RWPE2 (cell line): Measurements from ENCODE around the gene APOA1.

Experiments
- ATAC-seq: fragments of 200-7000 bp; cut with Tn5 transposase; 3 replicates; pipeline ENCODE4 v1.9.1; 2021; ENCODE audit warnings: low read depth
- DNase-seq: peaks from one replicate; pipeline ENCODE4 v3.0.0-alpha.2; 2020; ENCODE audit warnings: low spot score
- H3K27ac ChIP-seq: fragments of 450-650 bp; 2 replicates; pipeline ENCODE4 v1.5.1; 2017; ENCODE audit warnings: mild to moderate bottlenecking; ENCODE audit not compliant: poor library complexity, severe bottlenecking
- H3K27me3 ChIP-seq: fragments of 250-450 bp; sonication (Bioruptor Pico); 2 replicates; pipeline ENCODE4 v1.5.1; 2021; ENCODE audit warnings: mild to moderate bottlenecking, moderate library complexity; ENCODE audit not compliant: insufficient read depth, poor library complexity, severe bottlenecking
- H3K36me3 ChIP-seq: fragments of 250-450 bp; sonication (Bioruptor Pico); 2 replicates; pipeline ENCODE4 v1.5.1; 2020; ENCODE audit warnings: low read depth, mild to moderate bottlenecking, moderate library complexity
- H3K4me1 ChIP-seq: fragments of 250-450 bp; sonication (Bioruptor Pico); 2 replicates; pipeline ENCODE4 v1.5.1; 2021; ENCODE audit warnings: mild to moderate bottlenecking, moderate library complexity; ENCODE audit not compliant: insufficient read depth, poor library complexity, severe bottlenecking
- H3K4me3 ChIP-seq: fragments of 250-450 bp; sonication (Bioruptor Pico); 2 replicates; pipeline ENCODE4 v1.5.1; 2021; ENCODE audit warnings: mild to moderate bottlenecking, moderate library complexity; ENCODE audit not compliant: severe bottlenecking
- H3K9me3 ChIP-seq: fragments of 250-450 bp; sonication (Bioruptor Pico); 2 replicates; pipeline ENCODE4 v1.5.1; 2021; ENCODE audit warnings: mild to moderate bottlenecking, moderate library complexity; ENCODE audit not compliant: severe bottlenecking
- CTCF ChIP-seq: fragments of 450-650 bp; IDR thresholded peaks from one replicate; pipeline ENCODE4 v1.5.1; 2017; ENCODE audit warnings: mild to moderate bottlenecking, moderate library complexity; ENCODE audit not compliant: poor library complexity, severe bottlenecking

APOA1 gene

GRCh38 chr11:116879800-116880625 lies 42.6 kb upstream of the APOA1 start:
- Histone ChIP-seq H3K4me3 (no peak overlapping the region), H3K27ac (no peak overlapping the region), H3K4me1 (no peaks in the 10 kb centered on the region), H3K9me3 (no peaks in the 10 kb centered on the region), H3K36me3 (no peaks in the 10 kb centered on the region), H3K27me3 (no peaks in the 10 kb centered on the region)
- TF ChIP-seq CTCF: peak; percentile 84
- ATAC-seq (peak; percentile 88), DNase-seq (no peak)

GRCh38 chr11:116876656-116877055 lies 39.2 kb upstream of the APOA1 start:
- DNase-seq (no peak), ATAC-seq (no peak)
- H3K36me3 ChIP-seq: peaks cover 7% of the 10 kb centered on the region
- no peak for TF ChIP-seq CTCF
- no peaks in the 10 kb centered on the region for H3K27me3 ChIP-seq
- no peak overlapping the region for H3K4me3 ChIP-seq
- H3K4me1 ChIP-seq: peaks cover 3% of the 10 kb centered on the region
- no peaks in the 10 kb centered on the region for H3K9me3 ChIP-seq
- no peak overlapping the region for H3K27ac ChIP-seq

GRCh38 chr11:116875194-116875593 lies 37.8 kb upstream of the APOA1 start:
- peaks cover 14% of the 10 kb centered on the region for H3K36me3 ChIP-seq
- peaks cover 14% of the 10 kb centered on the region for H3K4me1 ChIP-seq
- H3K4me3 ChIP-seq: no peak overlapping the region
- H3K9me3 ChIP-seq: no peaks in the 10 kb centered on the region
- H3K27me3 ChIP-seq: no peaks in the 10 kb centered on the region
- ATAC-seq (no peak), DNase-seq (no peak)
- no peak overlapping the region for H3K27ac ChIP-seq
- TF ChIP-seq CTCF: no peak

GRCh38 chr11:116874251-116874650 lies 36.8 kb upstream of the APOA1 start:
- DNase-seq (no peak), ATAC-seq (0 out of 3 replicates have a peak, but pooled peaks have one; percentile 24)
- Histone ChIP-seq H3K4me1 (peaks cover 14% of the 10 kb centered on the region), H3K9me3 (no peaks in the 10 kb centered on the region), H3K4me3 (no peak overlapping the region), H3K27me3 (no peaks in the 10 kb centered on the region), H3K36me3 (peaks cover 23% of the 10 kb centered on the region), H3K27ac (no peak overlapping the region)
- no peak for TF ChIP-seq CTCF

- H3K4me1 ChIP-seq: peaks cover 14% of the 10 kb centered on the region
- DNase-seq (no peak), ATAC-seq (no peak)
- no peaks in the 10 kb centered on the region for H3K9me3 ChIP-seq
- H3K27ac ChIP-seq: no peak overlapping the region
- no peak for TF ChIP-seq CTCF
- H3K27me3 ChIP-seq: no peaks in the 10 kb centered on the region
- H3K36me3 ChIP-seq: peaks cover 23% of the 10 kb centered on the region
- no peak overlapping the region for H3K4me3 ChIP-seq
Observed at GRCh38 chr11:116873381-116873780, 36.0 kb upstream of the APOA1 start.
